Islet of Langerhans (tissue), 1 donor: ENCODE results near the gene ERICH6.

Experiments
- FAIRE-seq: peaks from one replicate; lab custom pipeline; 2011; peaks lifted over from hg19 to GRCh38; lab: Jason Lieb, UNC

ERICH6 gene

GRCh38 chr3:150703756-150704344 lies at the start of gene ERICH6:
ERICH6 (minus strand) TSS chr3:150703920; CDS start chr3:150703898, 22 bp downstream.
- FAIRE-seq = no peak

DNA sequence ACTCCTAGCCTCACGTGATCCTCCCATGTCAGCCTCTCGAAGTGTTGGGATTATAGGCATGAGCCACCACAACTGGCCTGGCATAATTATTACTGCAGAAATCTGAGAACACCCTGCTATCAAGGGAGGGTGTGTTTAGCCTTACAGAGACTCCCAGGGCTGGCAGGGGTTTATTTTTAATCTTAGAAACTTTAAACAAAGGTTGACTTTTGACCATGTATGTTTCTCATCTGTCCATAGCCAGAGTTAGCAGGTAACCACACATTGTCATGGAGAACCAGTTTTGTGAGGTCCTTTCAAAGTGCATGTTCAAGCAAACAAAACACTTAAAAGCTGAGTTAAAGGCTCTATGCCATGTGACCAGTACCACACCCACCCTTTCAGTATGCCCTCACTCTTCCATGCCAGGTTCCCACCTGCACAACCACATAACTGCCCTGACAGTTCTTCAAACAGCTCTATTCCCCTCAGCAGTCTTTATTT lies 48.1 kb upstream of the ERICH6 start:
- no peak for FAIRE-seq

- FAIRE-seq = no peak
Observed at GRCh38 chr3:150749255-150749654, 45.5 kb upstream of the ERICH6 start.

DNA sequence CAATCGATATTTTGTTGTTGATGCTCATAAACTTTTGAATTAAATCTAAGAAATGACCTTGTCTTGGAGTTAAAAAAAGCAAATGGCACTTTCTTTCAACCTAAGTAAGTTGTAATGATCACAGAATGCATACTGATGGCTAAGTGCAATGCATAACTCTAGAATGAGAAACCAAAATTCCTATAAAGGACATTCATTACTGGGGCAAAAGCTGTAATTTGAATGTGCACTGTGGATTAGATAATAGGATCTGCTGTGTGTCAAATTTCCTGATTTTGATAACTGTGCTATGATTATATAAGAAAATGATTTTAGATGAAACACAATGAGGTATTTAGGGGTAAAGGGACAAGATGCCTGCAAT lies 44.9 kb upstream of the ERICH6 start:
- FAIRE-seq = no peak

DNA sequence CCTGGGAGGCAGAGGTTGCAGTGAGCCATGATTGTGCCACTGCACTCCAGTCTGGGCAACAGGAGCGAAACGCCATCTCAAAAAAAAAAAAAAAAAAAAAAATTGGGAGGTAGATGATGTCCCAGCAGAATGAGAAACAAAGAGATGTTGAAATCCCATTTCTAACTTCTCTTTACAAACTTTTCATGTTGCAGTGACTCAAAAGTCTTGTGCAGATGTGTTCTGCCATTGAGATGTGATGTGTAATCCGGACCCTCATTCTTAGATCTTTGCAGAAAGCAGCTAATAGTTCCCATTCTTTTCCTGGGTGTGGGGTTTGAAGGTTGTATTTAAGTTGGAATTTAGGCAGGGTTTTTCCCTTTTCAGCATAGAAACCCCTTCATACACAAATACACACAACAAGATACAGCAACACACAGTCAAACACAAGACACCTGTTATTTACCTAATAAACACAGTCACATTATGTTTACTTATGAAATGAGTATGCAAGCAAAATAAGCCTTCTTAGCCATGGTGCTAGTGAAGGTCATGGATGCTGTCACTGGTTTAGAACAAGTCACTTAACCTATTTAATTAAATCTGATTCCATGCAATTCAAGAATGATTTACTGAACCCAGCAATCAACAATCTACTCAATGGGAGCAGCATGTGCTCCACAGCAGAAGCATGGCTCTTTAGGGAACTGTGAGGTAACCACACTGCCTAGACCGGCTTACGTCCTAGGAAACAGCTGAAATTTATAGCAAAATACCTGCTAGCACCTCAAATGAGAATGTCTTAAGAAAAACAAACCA lies 44.4 kb upstream of the ERICH6 start:
- no peak for FAIRE-seq

- no peak for FAIRE-seq
Observed at GRCh38 chr3:150746791-150747590, 43.3 kb upstream of the ERICH6 start.

DNA sequence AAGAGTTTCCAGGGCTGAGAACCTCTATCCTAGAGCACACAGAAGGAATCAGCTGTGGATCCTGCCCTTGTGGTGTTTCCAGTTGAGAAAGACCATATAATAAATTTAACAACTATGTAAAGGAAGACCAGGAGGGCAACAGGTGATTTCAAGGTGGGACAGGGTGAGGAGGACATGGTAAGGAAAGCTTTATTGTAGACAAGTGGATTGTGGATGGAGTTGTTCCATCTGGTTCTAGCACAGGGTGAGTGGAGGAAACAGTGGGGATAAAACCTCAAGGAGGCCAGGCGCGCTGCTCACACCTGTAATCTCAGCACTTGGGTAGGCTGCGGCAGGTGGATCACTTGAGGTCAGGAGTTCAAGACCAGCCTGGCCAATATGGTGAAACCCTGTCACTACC lies 42.1 kb upstream of the ERICH6 start:
- no peak for FAIRE-seq

DNA sequence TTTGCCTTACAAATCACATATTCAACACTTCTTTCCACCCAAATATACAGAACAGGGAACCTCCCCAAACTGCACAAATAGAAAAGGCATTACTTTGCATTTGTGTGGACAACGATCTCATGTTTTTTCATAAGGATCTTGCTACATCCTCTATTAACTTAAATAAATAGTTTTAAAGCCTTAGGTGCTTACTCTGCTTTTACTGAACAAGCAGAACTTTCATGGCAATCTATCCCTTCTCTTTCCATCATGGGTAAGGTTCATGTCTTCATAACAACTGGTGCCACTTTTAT lies 41.1 kb upstream of the ERICH6 start:
- no peak for FAIRE-seq

GRCh38 chr3:150744041-150744918 lies 40.6 kb upstream of the ERICH6 start:
- FAIRE-seq = no peak

DNA sequence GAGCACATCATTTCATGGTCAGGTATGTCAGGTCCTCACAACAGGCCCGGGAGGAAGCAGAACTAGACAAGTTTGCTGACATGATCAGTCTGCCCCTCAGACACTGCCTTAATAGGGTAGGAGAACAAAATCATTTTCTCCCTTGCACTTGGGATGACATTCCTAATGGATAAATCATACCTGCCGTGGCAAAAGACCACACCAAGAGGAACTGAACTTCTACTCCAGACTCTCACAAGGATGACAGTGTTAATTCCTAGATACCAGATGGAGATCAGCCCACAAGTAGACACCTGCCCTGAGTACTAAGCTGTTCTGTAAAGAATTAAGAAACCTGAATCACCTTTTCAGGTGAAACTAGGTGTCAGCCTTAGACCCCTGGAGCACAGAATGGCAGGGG lies 39.8 kb upstream of the ERICH6 start:
- FAIRE-seq = no peak

GRCh38 chr3:150742679-150743078 lies 39.0 kb upstream of the ERICH6 start:
- FAIRE-seq = no peak

DNA sequence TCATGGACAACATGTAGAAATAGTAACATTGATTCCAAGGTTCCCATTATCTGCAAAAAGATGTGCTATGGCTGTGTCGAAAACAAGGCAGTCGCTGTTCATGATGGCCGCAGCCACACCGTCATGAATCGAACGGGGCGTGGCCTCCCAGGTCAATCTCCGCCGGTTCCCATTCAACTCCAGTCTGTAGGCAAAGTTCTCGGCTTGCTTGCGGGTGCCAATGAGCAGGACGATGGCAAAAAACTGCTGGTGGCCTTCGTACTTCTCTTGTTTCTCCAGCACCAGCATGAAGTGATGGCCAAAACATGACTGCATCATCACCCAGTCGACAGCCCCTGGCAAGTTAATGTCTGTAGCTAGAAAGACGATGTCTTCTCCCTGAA lies 38.4 kb upstream of the ERICH6 start:
- FAIRE-seq = no peak

DNA sequence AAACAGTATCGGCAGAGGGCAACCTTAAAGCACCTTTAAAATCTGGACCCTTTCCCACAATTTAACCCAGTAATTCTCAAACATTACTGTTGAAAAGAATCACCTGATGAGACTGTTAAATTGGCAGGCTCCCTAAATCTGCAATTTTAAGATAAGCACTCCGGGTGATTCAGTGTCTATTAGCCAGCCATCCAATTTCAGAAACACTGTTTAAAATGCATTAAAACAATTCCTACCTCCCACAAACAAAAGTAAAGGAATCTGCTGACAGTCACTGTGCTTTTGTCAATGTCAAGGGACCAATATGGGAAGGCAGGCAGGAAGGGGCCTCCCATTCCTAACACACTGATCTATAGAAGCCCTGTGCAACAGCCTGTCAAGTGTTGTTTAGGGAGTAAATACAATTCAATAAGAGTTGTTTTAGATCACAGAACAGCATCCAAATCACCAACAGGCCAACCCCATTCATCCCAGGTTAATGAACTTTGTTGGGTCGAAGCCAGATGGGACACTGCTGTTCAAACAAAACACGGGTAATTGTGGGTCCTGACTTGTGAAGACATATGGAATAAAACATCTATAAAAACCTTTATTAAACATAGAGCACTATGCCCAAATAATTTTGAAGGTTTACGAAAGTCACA lies 37.9 kb upstream of the ERICH6 start:
- FAIRE-seq = no peak

GRCh38 chr3:150740733-150741496 lies 37.2 kb upstream of the ERICH6 start:
- no peak for FAIRE-seq

DNA sequence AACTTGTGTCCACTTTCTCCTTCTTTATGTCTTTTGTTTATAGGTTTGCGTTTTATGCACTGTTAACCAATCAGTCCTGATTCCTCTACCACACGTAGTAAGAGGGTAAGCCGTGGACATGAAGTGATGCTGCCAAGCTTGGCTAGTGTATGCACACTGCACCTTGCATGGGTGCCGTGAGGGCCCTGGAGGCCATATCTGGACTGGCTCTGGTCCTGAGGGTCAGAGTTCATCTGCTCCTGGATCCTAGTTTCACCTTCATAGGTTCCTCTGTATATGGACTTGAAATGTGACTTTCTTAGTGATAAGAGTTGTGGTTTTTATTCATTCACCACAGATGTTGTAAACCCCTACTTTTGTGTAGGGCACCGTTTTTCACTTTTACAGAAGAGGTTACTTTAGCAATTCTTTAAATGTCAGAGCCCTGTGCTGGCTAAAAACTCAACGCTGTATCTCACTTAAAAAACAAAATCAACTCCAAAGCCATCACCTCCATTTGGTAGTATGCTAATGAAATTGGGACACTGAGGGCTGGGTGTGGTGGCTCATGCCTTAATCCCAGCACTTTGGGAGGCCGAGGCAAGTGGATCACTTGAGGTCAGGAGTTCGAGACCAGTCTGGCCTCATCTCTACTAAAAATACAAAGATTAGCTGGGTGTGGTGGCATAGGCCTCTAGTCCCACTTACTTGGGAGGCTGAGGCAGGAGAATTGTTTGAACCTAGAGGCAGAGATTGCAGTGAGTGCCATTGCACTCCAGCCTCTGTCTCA lies 36.3 kb upstream of the ERICH6 start:
- FAIRE-seq = no peak

GRCh38 chr3:150739200-150739863 lies 35.6 kb upstream of the ERICH6 start:
- no peak for FAIRE-seq

DNA sequence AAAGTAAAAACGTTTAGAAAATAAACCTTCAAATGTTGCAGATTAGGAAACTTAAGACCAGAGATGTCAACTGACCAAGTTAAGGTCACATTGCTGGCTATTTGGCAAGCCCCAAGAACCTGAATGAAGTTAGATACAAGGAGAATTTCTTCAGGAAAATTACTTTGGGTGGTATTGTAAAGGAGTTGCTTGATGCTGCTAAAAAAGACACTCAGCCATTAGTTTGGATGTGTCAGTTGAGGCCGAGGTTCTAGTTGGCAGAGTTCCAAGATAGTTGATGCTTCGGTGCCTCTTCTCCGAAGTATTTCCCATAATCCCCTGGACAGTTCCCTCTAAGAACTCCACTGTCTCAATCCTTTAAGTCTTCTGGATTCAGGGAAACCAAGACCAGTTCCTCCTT lies 35.0 kb upstream of the ERICH6 start:
- FAIRE-seq = no peak

GRCh38 chr3:150737874-150738679 lies 34.4 kb upstream of the ERICH6 start:
- no peak for FAIRE-seq
